Measurements from ENCODE around the gene PHC2. TPM values are rescaled to one million over a fixed set of nuclear protein-coding genes. Genes with fewer than 3 reads are reported as not detected.
A peak's percentile ranks its signal among the peaks of the same experiment; 100 is the strongest.

The PHC2 gene
- total RNA-seq, 4 donors from 2014 or later = 109 to 214 (median 150) TPM

- no peak for DNase-seq (ENCODE audit: low spot score)
- no peak for TF ChIP-seq CTCF (IDR thresholded peaks at IDR 0.05)
- ATAC-seq (ENCODE audit: low FRiP score) = no peak
Measured at GRCh38 chr1:33336580-33336979, 94.3 kb downstream of the PHC2 start.

GRCh38 chr1:33335020-33335419, 95.9 kb downstream of the PHC2 start:
- TF ChIP-seq CTCF (IDR thresholded peaks at IDR 0.05) = no peak
- DNase-seq (ENCODE audit: low spot score) (no peak), ATAC-seq (ENCODE audit: low FRiP score) (no peak)

- DNase-seq (ENCODE audit: low spot score) = peak; percentile 58
- ATAC-seq (ENCODE audit: low FRiP score) = peak; percentile 22
- no peak for TF ChIP-seq CTCF (IDR thresholded peaks at IDR 0.05)
Measured at GRCh38 chr1:33334081-33334552, 96.8 kb downstream of the PHC2 start.

- no peak for DNase-seq (ENCODE audit: low spot score)
- no peak for ATAC-seq (ENCODE audit: low FRiP score)
Measured at GRCh38 chr1:33332881-33333280, 98.0 kb downstream of the PHC2 start.

GRCh38 chr1:33332357-33332789, 98.5 kb downstream of the PHC2 start:
- ATAC-seq (ENCODE audit: low FRiP score) (no peak), DNase-seq (ENCODE audit: low spot score) (no peak)
- TF ChIP-seq CTCF (IDR thresholded peaks at IDR 0.05) = no peak

More at GRCh38 chr1:33332881-33333280, 98.0 kb downstream of the PHC2 start:
- no peak for TF ChIP-seq CTCF (IDR thresholded peaks at IDR 0.05)

GRCh38 chr1:33331444-33332356, 99.2 kb downstream of the PHC2 start:
- no peak for TF ChIP-seq CTCF (IDR thresholded peaks at IDR 0.05)
- DNase-seq (ENCODE audit: low spot score) (no peak), ATAC-seq (ENCODE audit: low FRiP score) (no peak)

- TF ChIP-seq CTCF (IDR thresholded peaks at IDR 0.05) = no peak
- no peak for ATAC-seq (ENCODE audit: low FRiP score)
- DNase-seq (ENCODE audit: low spot score) = no peak
Measured at GRCh38 chr1:33330906-33331305, 100.0 kb downstream of the PHC2 start.

All from omental fat pad (tissue), 4 donors.